Tibial artery (tissue), 4 donors: ENCODE measurements around the gene MAN1C1.

Source experiments
- DNase-seq, 2 donors: peaks; one replicate each; pipeline ENCODE4 v3.0.0-alpha.2; 2019
- H3K27ac ChIP-seq, 2 donors: fragments of 200-600 bp; sonication (generic) in 1 of 2; 1 replicate in 1 of 2; 2 replicates in 1 of 2; pipeline ENCODE4 v1.5.1; 2018 to 2019; ENCODE audit warnings: mild to moderate bottlenecking in 1 of 2
- H3K27me3 ChIP-seq, 2 donors: fragments of 200-600 bp; sonication (generic) in 1 of 2; one replicate each; pipeline versions ENCODE4 v1.5.1 to v1.6.0; 2016 to 2019
- H3K36me3 ChIP-seq, 3 donors: fragments of 200-600 bp; sonication (generic) in 2 of 3; one replicate each; pipeline ENCODE4 v1.5.1; 2016 to 2019; ENCODE audit warnings: mild to moderate bottlenecking in 2 of 3
- H3K4me1 ChIP-seq, 4 donors: fragments of 200-600 bp; sonication (generic) in 2 of 4; 1 replicate in 3 of 4; 2 replicates in 1 of 4; pipeline ENCODE4 v1.5.1; 2016 to 2019
- H3K4me3 ChIP-seq, 2 donors: fragments of 200-600 bp; sonication (generic) in 1 of 2; 1 replicate in 1 of 2; 2 replicates in 1 of 2; pipeline ENCODE4 v1.5.1; 2018 to 2019; ENCODE audit warnings: mild to moderate bottlenecking in 2 of 2
- H3K9me3 ChIP-seq, 3 donors: fragments of 200-600 bp; sonication (generic) in 1 of 3; one replicate each; pipeline ENCODE4 v1.5.1; 2016 to 2019
- CTCF ChIP-seq, 2 experiments: fragments of 200-600 bp in 1 of 2; fragments of 450-650 bp in 1 of 2; IDR thresholded peaks; one replicate each; pipeline ENCODE4 v1.5.1; 2017 to 2019; ENCODE audit warnings: antibody characterized with exemption in 2 of 2, mild to moderate bottlenecking in 1 of 2, moderate library complexity in 1 of 2
- intact Hi-C: fragments of 100-400 bp; cut with DNase I; formaldehyde crosslinking; loops from one replicate; pipeline ENCODE4 v1.15.0; 2023; ENCODE audit warnings: low total_unique reads

The MAN1C1 gene

DNA sequence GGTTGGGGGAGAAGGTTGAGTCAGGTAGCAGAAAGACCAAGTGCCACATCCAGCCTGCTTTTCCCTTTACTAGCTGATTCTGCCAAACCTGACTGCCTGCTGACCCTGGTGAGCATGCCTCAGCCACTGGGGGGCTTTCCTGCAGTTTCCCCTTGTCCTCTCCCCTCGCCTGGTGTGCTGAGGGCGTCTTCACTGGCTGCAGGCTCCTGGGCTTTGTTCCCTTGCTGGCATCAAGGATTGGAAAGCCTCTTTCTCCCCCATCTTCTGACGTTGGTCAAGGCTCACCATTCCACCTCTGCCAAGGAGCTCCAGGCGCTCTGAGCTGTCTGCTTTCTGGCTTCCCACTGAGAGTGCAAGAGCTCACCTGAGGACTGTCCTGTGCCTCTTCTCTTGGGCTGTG is 28.4 kb downstream of the MAN1C1 start:
- no peaks in the 10 kb centered on the region for H3K9me3 ChIP-seq
- TF ChIP-seq CTCF (IDR thresholded peaks at IDR 0.05), result no peak
- no peak overlapping the region for H3K27ac ChIP-seq
- no peaks in the 10 kb centered on the region for H3K27me3 ChIP-seq
- DNase-seq, result no peak
- H3K4me1 ChIP-seq, result peaks cover 0 to 21% (median 14%) of the 10 kb centered on the region in 4 donors
- intact Hi-C loops, result no loop called here
- no peak overlapping the region for H3K4me3 ChIP-seq
- peaks cover 0 to 4% (median 0%) of the 10 kb centered on the region in 3 donors for H3K36me3 ChIP-seq

DNA sequence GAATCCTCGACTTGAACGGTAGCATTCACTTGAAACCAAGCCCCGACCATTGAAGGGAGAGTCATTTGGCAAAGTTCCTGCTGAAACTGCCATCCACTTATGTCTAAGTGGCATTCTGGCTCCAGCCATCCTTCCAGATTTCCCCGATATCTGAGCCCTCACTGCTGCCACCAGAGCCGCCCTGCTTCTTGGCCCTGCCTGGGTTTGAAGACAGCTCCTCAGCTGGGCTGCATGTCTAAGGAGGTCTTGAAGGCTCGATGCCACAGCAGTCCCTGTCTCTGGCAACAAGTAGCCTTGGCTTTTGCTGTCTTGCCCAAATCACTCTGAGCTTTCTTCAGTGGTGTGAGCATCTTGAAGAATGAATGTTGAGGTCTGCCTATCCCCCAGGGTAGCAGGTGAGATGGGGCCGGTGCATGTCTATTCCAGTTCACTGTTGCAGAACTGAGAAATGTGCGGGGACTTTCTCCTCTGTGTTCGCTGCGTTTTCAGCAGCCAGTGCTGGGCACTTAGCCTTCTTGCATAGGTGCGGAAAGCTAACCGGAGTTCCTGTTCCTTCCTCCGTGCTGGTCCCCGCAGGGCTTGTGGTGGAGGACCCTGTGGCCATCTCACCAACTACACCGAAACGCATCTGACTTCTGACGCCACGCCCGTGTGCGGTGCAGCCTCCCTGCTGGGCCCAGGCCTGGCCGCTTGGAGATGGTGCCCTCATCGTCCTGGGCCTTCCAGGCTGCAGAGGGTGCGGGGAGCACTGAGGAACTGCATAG is 29.2 kb downstream of the MAN1C1 start:
- no peak for TF ChIP-seq CTCF (IDR thresholded peaks at IDR 0.05)
- peaks cover 0 to 4% (median 0%) of the 10 kb centered on the region in 3 donors for H3K36me3 ChIP-seq
- H3K27me3 ChIP-seq, result no peaks in the 10 kb centered on the region
- no peaks in the 10 kb centered on the region for H3K9me3 ChIP-seq
- H3K4me3 ChIP-seq, result no peak overlapping the region
- H3K4me1 ChIP-seq, result peaks cover 0 to 21% (median 14%) of the 10 kb centered on the region in 4 donors
- DNase-seq, result no peak
- intact Hi-C loops, result no loop called here
- no peak overlapping the region for H3K27ac ChIP-seq

GRCh38 chr1:25647106-25647505 is 30.5 kb downstream of the MAN1C1 start:
- no peaks in the 10 kb centered on the region for H3K27me3 ChIP-seq
- H3K4me3 ChIP-seq, result no peak overlapping the region
- H3K27ac ChIP-seq, result no peak overlapping the region
- TF ChIP-seq CTCF (IDR thresholded peaks at IDR 0.05), result no peak
- peaks cover 0 to 17% (median 12%) of the 10 kb centered on the region in 4 donors for H3K4me1 ChIP-seq
- intact Hi-C loops, result no loop called here
- H3K36me3 ChIP-seq, result peaks cover 0 to 4% (median 0%) of the 10 kb centered on the region in 3 donors
- no peak for DNase-seq
- H3K9me3 ChIP-seq, result no peaks in the 10 kb centered on the region

DNA sequence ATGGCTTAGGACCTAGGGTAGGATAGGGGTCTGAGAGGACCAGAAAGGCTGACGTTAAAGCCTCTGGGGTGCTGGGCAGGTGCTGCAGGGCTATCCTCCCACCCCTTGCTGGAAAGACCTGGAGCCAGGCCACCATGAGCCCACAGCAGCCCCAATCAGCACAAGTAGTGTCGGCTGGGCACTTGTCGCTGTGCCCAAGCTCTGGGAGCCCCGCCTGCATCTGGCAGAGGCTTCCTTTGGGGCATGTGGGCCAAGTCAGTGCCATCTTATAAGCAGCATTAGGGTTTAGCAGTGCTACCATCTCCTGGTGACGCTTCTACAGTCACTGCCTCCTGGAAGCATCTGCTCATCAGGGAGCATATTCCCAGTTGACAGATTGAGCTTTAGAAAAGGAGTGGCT is 31.3 kb downstream of the MAN1C1 start:
- no peak for TF ChIP-seq CTCF (IDR thresholded peaks at IDR 0.05)
- Histone ChIP-seq H3K27me3 (no peaks in the 10 kb centered on the region), H3K4me1 (peaks cover 0 to 16% (median 8%) of the 10 kb centered on the region in 4 donors), H3K4me3 (no peak overlapping the region), H3K27ac (no peak overlapping the region), H3K36me3 (peaks cover 0 to 4% (median 0%) of the 10 kb centered on the region in 3 donors), H3K9me3 (no peaks in the 10 kb centered on the region)
- no peak for DNase-seq
- intact Hi-C loops, result no loop called here

GRCh38 chr1:25648681-25649440 is 32.3 kb downstream of the MAN1C1 start:
- H3K4me3 ChIP-seq, result no peak overlapping the region
- no peaks in the 10 kb centered on the region for H3K9me3 ChIP-seq
- H3K36me3 ChIP-seq, result peaks cover 0 to 4% (median 0%) of the 10 kb centered on the region in 3 donors
- intact Hi-C loops, result no loop called here
- no peak for TF ChIP-seq CTCF (IDR thresholded peaks at IDR 0.05)
- no peak for DNase-seq
- H3K4me1 ChIP-seq, result peaks cover 0 to 13% (median 7%) of the 10 kb centered on the region in 4 donors
- no peak overlapping the region for H3K27ac ChIP-seq
- H3K27me3 ChIP-seq, result no peaks in the 10 kb centered on the region
